Activated naive CD8-positive, alpha-beta T cell treated with anti-CD3 and anti-CD28 coated beads, Interleukin-2, amount 50 U/mL, for 24 hours (primary cell): ENCODE data around the gene KDM7A.
"Not testable (repeated sequence)": the region's sequence is repeated elsewhere in the genome, so short reads cannot be mapped to it uniquely, and the experiment has no call there.

Experiments used
- ATAC-seq: fragments of 150-1000 bp; cut with Tn5 transposase; one replicate; pipeline ENCODE4 v1.10.0; 2021
- DNase-seq: peaks from one replicate; pipeline ENCODE4 v3.0.0; 2021
- H3K27ac Mint-ChIP-seq: one replicate; pipeline ENCODE4 v1.8.0; 2021; ENCODE audit warnings: mild to moderate bottlenecking, mixed read lengths
- H3K27me3 Mint-ChIP-seq: one replicate; pipeline ENCODE4 v1.8.0; 2021; ENCODE audit warnings: mixed read lengths
- H3K36me3 Mint-ChIP-seq: one replicate; pipeline ENCODE4 v1.8.0; 2021; ENCODE audit warnings: low read depth, mixed read lengths
- H3K4me1 Mint-ChIP-seq: one replicate; pipeline ENCODE4 v1.8.0; 2021; ENCODE audit warnings: mixed read lengths
- H3K4me3 Mint-ChIP-seq: one replicate; pipeline ENCODE4 v1.8.0; 2021; ENCODE audit warnings: mild to moderate bottlenecking, moderate library complexity, mixed read lengths
- H3K9me3 Mint-ChIP-seq: one replicate; pipeline ENCODE4 v1.8.0; 2021; ENCODE audit warnings: mixed read lengths

KDM7A gene

GRCh38 chr7:140190588-140190987, 13.8 kb upstream of the KDM7A start:
- Mint-ChIP-seq H3K36me3 (no peaks in the 10 kb centered on the region), H3K27me3 (no peaks in the 10 kb centered on the region), H3K27ac (no peak overlapping the region), H3K4me1 (peaks cover 2% of the 10 kb centered on the region), H3K9me3 (no peaks in the 10 kb centered on the region), H3K4me3 (no peak overlapping the region)
- ATAC-seq = no peak
- DNase-seq = no peak

DNA sequence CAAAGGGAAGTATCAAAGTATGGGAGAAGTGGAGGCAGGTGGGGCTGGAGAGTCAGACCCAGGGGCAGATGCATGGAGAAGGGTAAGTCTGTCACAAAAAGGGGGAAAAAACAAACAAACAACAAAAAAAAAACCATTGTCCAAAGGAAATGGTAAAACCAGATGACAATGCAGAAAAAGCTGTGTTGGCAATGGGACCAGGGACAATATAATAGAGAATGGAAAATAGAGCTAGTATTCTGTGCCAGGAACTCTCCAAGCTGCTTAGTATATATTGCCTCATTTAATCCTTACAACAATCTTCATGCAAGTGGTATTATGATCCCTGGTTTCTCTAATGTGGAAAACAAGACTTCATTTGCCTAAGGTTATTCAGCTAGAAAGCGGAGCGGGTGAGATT, 13.1 kb upstream of the KDM7A start:
- DNase-seq = no peak
- no peak for ATAC-seq
- Mint-ChIP-seq H3K27ac (no peak overlapping the region), H3K4me1 (peaks cover 2% of the 10 kb centered on the region), H3K9me3 (no peaks in the 10 kb centered on the region), H3K27me3 (peaks cover 3% of the 10 kb centered on the region), H3K4me3 (no peak overlapping the region), H3K36me3 (no peaks in the 10 kb centered on the region)

DNA sequence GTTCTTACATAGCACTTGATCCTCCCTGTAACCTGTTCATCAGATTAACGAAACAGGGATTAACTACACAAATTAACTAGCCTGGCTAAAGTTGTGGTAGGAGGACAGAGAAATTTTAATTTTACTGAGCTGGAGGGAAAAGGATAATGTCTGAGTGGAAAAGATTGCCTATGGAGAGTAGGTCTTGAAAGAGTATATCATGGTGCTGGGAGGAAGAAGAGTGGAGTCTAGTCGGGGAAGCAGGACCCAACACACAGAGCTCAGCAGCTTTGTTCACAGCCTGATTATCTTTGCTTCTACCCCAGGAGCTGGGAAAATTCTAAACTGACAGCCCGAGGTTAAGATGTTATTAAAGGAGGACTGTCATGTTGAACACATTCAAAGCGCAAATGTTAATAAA, 6.1 kb upstream of the KDM7A start:
- Mint-ChIP-seq H3K4me1 (peaks cover 7% of the 10 kb centered on the region), H3K27me3 (peaks cover 31% of the 10 kb centered on the region), H3K4me3 (no peak overlapping the region), H3K36me3 (no peaks in the 10 kb centered on the region), H3K9me3 (no peaks in the 10 kb centered on the region), H3K27ac (no peak overlapping the region)
- ATAC-seq (no peak), DNase-seq (no peak)

DNA sequence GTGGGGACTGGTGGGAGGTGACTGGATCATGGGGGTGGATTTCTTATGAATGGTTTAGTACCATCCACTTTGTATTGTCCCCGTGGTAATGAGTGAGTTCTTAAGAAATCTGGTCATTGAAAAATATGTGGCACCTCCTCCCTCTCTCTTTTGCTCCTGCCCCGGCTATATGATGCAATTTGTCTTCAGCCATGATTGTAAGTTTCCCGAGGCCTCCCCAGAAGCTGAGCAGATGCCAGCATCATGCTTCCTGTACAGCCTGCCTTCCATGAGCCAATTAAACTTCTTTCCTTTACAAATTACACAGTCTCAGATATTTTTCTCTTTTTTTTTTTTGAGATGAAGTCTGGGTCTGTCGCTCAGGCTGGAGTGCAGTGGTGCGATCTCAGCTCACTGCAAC, 2.6 kb upstream of the KDM7A start:
- Mint-ChIP-seq H3K36me3 (peaks cover under 1% of the 10 kb centered on the region), H3K9me3 (no peaks in the 10 kb centered on the region), H3K4me1 (peaks cover 25% of the 10 kb centered on the region), H3K27ac (no peak overlapping the region), H3K27me3 (peaks cover 30% of the 10 kb centered on the region), H3K4me3 (no peak overlapping the region)
- DNase-seq (no peak), ATAC-seq (no peak)

DNA sequence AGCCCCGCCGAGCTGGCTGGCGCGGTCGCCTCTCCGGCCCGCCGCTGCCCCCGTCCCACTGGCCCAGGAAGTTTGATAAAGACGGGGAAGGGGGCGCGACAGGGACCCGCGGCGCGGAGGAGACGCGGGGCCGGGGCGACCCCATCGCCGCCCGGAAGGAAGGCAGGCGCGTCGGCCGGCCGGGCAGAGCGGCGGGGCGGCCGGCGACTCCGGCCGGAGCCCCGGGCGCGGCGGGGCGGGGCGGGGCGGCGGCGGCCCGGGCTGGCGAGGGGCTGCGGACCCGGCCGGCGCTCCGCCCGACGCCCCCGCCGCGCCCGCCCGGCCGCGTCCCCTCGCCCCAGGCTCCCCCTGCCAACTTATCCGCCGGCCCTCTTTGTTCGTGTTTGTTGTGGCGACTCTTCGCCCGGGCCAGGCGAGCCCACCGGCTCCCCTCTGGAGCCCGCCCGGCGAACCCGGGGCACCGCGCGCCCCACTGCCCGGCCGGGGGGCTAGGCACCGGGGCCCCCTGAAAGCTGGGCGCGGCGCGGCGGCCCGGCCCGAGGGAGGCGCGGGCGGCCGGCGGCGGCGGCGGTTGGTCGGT, 571 bp downstream of the KDM7A start:
- no peak for ATAC-seq

GRCh38 chr7:140175221-140176121, 1.3 kb downstream of the KDM7A start:
- Mint-ChIP-seq H3K36me3 (peaks cover 4% of the 10 kb centered on the region), H3K4me1 (peaks cover 44% of the 10 kb centered on the region), H3K27me3 (peaks cover 9% of the 10 kb centered on the region), H3K27ac (peak overlapping the region; percentile 90), H3K9me3 (no peaks in the 10 kb centered on the region), H3K4me3 (peak overlapping the region; percentile 81)
- ATAC-seq = peak; percentile 60
- DNase-seq = peak; percentile 83

More for the DNA sequence above, 571 bp downstream of the KDM7A start:
- Mint-ChIP-seq H3K27ac (peak overlapping the region; percentile 90), H3K9me3 (no peaks in the 10 kb centered on the region), H3K4me1 (peaks cover 36% of the 10 kb centered on the region), H3K36me3 (peaks cover 4% of the 10 kb centered on the region), H3K27me3 (peaks cover 9% of the 10 kb centered on the region), H3K4me3 (peak overlapping the region; percentile 92)
- DNase-seq = no peak

DNA sequence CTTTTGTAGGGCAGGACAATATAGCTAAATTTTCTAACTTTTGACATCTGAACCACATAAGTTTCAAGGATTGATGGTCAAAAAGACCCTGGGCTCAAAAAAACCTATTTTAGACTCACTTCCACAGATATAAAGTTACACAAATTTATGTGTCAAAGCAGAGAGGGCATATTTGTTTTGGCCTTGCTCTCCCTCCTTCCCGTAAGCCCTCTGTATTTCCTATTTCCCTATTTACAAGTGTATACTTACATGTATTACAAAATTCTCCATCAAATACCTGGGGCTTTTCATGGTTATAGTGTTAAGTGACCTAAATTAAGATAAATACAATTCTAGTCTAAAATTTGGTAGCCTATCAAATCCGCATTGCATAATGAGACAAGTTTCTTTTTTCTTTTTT, 2.6 kb downstream of the KDM7A start:
- H3K4me1 Mint-ChIP-seq = peaks cover 52% of the 10 kb centered on the region
- no peak for ATAC-seq

GRCh38 chr7:140170375-140170774, 6.4 kb downstream of the KDM7A start:
- H3K4me1 Mint-ChIP-seq = peaks cover 73% of the 10 kb centered on the region
- peaks cover 4% of the 10 kb centered on the region for H3K36me3 Mint-ChIP-seq
- H3K27ac Mint-ChIP-seq = no peak overlapping the region
- no peaks in the 10 kb centered on the region for H3K27me3 Mint-ChIP-seq
- ATAC-seq (no peak), DNase-seq (no peak)
- H3K9me3 Mint-ChIP-seq = no peaks in the 10 kb centered on the region
- H3K4me3 Mint-ChIP-seq = no peak overlapping the region

More for the DNA sequence above, 2.6 kb downstream of the KDM7A start:
- H3K27ac Mint-ChIP-seq = no peak overlapping the region
- no peak overlapping the region for H3K4me3 Mint-ChIP-seq
- H3K9me3 Mint-ChIP-seq = no peaks in the 10 kb centered on the region
- DNase-seq = no peak
- H3K36me3 Mint-ChIP-seq = peaks cover 4% of the 10 kb centered on the region
- H3K27me3 Mint-ChIP-seq = peaks cover 7% of the 10 kb centered on the region

DNA sequence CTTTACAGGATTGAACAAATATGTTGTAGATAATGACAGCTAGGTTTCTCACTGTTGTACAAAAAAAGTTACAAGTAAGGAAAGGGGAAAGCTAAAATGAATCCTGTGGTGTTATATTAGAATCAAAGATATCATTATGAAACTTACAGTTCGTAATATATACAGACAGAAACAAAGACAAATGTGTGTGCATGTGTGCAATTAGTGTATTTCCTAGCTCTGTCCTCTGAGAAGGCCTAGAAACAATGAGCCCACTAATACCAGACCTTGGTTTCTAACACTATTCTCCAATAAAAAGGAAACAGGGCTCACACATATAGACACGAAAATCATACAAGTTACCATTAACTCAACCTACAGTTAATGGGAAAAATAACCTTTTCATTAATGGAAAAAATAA, 8.0 kb downstream of the KDM7A start:
- H3K4me1 Mint-ChIP-seq = peaks cover 76% of the 10 kb centered on the region
- H3K4me3 Mint-ChIP-seq = no peak overlapping the region
- H3K9me3 Mint-ChIP-seq = no peaks in the 10 kb centered on the region
- no peak for DNase-seq
- ATAC-seq = no peak
- no peaks in the 10 kb centered on the region for H3K27me3 Mint-ChIP-seq
- peaks cover 1% of the 10 kb centered on the region for H3K36me3 Mint-ChIP-seq
- no peak overlapping the region for H3K27ac Mint-ChIP-seq

- Mint-ChIP-seq H3K27me3 (no peaks in the 10 kb centered on the region), H3K9me3 (no peaks in the 10 kb centered on the region), H3K36me3 (no peaks in the 10 kb centered on the region), H3K27ac (peak overlapping the region; percentile 97), H3K4me1 (peaks cover 87% of the 10 kb centered on the region), H3K4me3 (peak overlapping the region; percentile 67)
- no peak for DNase-seq
- ATAC-seq = peak; percentile 73
Measured at GRCh38 chr7:140165422-140165821, 11.4 kb downstream of the KDM7A start.

GRCh38 chr7:140162081-140162480, 14.7 kb downstream of the KDM7A start:
- not testable (repeated sequence) for ATAC-seq, H3K9me3 Mint-ChIP-seq, H3K4me3 Mint-ChIP-seq, H3K27me3 Mint-ChIP-seq, DNase-seq
- Mint-ChIP-seq H3K4me1 (peaks cover 81% of the 10 kb centered on the region), H3K36me3 (peaks cover 10% of the 10 kb centered on the region), H3K27ac (peak overlapping the region; percentile 26)

DNA sequence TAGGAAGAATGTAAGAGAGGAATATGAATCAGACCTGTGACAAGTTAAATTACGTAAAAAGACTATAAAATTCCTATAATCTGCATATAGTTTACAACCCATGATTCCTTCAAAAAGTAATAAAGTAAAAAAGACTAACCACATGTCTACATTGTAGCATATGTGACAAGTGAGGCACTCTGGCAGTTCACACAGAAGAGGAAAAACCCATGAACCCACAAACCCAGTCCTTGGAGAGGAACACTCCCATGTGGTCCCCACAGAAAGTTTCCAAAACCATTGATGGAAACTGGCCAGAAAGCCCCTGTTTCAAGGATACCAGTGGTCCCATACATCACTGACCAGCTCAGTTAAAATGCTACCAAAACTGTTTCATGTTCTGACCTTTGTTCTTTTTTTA, 15.7 kb downstream of the KDM7A start:
- peaks cover 10% of the 10 kb centered on the region for H3K36me3 Mint-ChIP-seq
- H3K9me3 Mint-ChIP-seq = no peaks in the 10 kb centered on the region
- no peaks in the 10 kb centered on the region for H3K27me3 Mint-ChIP-seq
- ATAC-seq (peak; percentile 69), DNase-seq (peak; percentile 26)
- H3K4me3 Mint-ChIP-seq = peak overlapping the region; percentile 32
- H3K27ac Mint-ChIP-seq = peak overlapping the region; percentile 87
- H3K4me1 Mint-ChIP-seq = peaks cover 83% of the 10 kb centered on the region

DNA sequence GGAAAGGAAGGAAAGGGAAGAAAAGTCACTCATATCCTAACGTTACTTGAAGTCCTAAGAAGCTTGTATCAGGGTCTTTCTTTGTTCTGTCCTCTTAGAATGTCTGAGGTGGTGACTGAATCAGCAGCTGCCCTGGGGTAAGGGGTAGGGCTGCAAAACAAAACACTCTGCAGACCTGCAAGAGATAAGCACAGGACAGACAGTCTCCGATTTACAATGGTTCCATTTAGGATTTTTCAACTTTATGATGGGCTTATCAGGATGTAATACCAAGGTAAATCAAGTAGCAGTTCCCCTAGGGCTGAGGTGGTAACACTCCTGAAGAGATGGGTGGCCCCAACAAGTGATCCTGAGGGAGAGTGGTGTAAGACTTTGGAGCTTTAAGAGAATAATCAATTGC, 16.5 kb downstream of the KDM7A start:
- ATAC-seq (no peak), DNase-seq (no peak)
- no peaks in the 10 kb centered on the region for H3K27me3 Mint-ChIP-seq
- peak overlapping the region; percentile 32 for H3K4me3 Mint-ChIP-seq
- H3K27ac Mint-ChIP-seq = peak overlapping the region; percentile 87
- peaks cover 10% of the 10 kb centered on the region for H3K36me3 Mint-ChIP-seq
- H3K9me3 Mint-ChIP-seq = no peaks in the 10 kb centered on the region
- H3K4me1 Mint-ChIP-seq = peaks cover 83% of the 10 kb centered on the region

GRCh38 chr7:140159497-140159896, 17.3 kb downstream of the KDM7A start:
- no peaks in the 10 kb centered on the region for H3K9me3 Mint-ChIP-seq
- H3K4me1 Mint-ChIP-seq = peaks cover 80% of the 10 kb centered on the region
- ATAC-seq (no peak), DNase-seq (no peak)
- H3K4me3 Mint-ChIP-seq = no peak overlapping the region
- no peaks in the 10 kb centered on the region for H3K27me3 Mint-ChIP-seq
- peaks cover 10% of the 10 kb centered on the region for H3K36me3 Mint-ChIP-seq
- H3K27ac Mint-ChIP-seq = peak overlapping the region; percentile 39

DNA sequence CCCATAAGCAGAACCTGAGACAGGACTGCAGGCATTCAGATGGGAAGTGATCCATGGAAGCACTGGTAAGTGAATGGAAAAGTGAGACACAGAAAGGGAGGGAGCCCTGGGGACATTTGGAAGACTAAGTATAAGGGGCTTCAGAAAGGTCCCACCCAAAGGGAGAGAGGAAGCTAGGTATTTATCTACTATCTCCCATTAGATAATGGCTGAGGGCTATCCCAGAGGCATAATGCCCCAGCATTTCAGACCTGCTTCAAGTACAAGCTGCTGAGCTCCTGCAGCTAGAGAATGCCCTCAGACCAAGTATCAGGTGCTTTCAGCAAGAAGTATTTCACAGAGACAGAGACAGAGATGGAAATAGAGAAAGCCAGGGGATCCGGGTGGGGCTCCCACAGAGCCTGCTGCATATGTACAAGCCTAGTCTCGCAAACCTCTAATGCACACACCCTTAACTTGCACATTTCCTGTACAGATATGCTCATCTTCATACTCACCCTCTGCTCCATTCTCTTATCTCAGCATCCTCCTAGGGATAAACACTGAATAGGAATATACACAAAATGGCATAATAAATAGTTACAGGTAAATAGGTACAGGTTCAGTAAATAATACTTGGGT, 20.2 kb downstream of the KDM7A start:
- Mint-ChIP-seq H3K27ac (no peak overlapping the region), H3K27me3 (no peaks in the 10 kb centered on the region), H3K4me3 (no peak overlapping the region), H3K9me3 (no peaks in the 10 kb centered on the region), H3K36me3 (peaks cover 10% of the 10 kb centered on the region), H3K4me1 (peaks cover 77% of the 10 kb centered on the region)
- ATAC-seq (peak; percentile 29), DNase-seq (no peak)
